ENCODE measurements around the gene DENND4B.

GRCh38 chr1:153951801-153952200 is 5.3 kb upstream of the DENND4B start:
- TF ChIP-seq EZH2 (IDR thresholded peaks at IDR 0.05; ENCODE audit: insufficient read depth, poor library complexity, severe bottlenecking) (no peak), EZH2phosphoT487 (IDR thresholded peaks at IDR 0.05; ENCODE audit: insufficient read depth, low read depth) (no peak)
